NCI-H128 (cell line): ENCODE results near the gene IRF8.
"Not testable (repeated sequence)": the region's sequence is repeated elsewhere in the genome, so short reads cannot be mapped to it uniquely, and the experiment has no call there.

ENCODE experiments used
- DNase-seq: peaks from one replicate; lab custom pipeline; 2025; ENCODE audit not compliant: unreplicated experiment; lab: John Stamatoyannopoulos, UW

Gene IRF8, protein sequence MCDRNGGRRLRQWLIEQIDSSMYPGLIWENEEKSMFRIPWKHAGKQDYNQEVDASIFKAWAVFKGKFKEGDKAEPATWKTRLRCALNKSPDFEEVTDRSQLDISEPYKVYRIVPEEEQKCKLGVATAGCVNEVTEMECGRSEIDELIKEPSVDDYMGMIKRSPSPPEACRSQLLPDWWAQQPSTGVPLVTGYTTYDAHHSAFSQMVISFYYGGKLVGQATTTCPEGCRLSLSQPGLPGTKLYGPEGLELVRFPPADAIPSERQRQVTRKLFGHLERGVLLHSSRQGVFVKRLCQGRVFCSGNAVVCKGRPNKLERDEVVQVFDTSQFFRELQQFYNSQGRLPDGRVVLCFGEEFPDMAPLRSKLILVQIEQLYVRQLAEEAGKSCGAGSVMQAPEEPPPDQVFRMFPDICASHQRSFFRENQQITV

GRCh38 chr16:85898521-85899442 is at the start of gene IRF8:
TSS of gene IRF8 (plus strand) at chr16:85899162. CDS start at chr16:85903016, 3,854 bp downstream.
- DNase-seq = no peak

DNA sequence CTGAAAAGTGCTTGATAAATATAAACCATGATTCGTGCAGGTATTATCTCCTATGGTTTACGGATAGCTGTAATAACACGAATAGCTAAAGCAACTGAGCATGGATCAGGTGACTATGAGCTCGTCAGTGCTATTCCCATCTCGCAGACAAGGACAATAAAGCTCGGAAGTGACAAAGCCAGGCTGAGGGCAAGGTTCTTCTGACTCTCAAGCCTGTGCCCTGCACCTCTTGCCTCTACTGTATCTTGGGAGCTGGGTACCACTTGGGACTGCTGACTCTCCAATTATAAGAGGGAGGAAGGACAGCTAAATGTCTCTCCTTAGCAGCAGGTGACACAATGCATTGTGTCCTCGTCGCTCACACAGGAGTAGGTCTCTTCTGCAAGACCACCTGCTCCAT is 49.6 kb upstream of the IRF8 start:
- no peak for DNase-seq

DNA sequence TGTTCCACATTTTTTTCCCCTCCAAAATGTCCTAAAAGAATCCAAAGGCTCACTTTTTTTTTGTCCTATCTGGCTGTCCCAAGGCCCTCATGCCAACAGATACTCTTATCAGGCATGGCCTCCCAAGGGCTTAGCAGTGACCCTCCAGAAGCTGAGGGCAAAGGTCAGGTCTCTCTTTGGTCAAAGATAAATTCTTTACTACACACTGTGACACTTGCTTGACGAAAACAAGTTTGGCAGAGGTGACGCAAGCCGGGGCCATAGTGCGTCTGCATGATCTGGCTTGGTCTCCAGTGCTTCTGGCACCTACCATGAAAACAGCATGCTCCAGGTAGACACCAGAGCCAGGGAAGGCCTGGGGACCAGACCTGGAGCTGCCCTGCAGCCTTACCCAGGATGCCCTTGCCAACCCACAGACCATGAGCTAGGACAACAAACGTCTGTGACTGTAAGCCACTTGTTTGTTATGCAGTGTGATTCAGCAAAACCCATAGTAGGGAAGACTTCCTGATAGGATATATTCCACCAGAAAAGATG is 48.5 kb upstream of the IRF8 start:
- no peak for DNase-seq

DNA sequence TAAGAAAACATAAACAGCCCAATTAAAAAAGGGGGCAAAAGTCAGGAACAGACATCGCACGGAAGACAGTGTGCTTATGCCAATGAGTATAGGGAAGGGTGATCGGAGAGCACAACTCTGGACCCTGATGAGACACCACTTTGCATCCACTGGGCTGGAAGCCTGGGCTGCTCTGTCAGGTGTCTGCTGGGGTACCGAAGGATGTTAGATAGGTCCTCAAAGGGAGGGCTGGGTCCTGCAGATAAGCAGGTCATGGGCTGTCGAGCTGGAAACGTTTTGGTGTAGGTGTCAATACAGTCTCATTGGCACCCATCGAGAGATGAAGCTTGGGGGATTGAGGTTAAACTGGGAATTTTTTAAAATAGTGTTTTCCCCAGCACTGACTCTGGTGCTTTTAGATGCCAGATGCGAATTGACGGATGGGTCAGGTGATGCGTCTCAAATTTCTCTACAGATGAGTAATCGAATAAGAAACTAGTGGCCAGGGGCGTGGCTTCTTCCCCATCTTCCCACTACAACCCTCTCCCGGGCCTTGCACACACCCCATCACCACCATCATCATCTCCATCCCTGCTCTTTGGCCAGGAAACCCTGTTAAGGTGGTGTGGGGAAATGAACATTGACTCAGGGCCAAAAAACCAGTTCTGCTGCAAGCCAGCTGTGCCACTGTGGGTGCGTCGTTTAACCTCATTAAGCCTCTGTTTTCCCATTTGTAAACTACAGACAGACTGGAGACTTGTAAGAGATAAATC is 47.8 kb upstream of the IRF8 start:
- no peak for DNase-seq

DNA sequence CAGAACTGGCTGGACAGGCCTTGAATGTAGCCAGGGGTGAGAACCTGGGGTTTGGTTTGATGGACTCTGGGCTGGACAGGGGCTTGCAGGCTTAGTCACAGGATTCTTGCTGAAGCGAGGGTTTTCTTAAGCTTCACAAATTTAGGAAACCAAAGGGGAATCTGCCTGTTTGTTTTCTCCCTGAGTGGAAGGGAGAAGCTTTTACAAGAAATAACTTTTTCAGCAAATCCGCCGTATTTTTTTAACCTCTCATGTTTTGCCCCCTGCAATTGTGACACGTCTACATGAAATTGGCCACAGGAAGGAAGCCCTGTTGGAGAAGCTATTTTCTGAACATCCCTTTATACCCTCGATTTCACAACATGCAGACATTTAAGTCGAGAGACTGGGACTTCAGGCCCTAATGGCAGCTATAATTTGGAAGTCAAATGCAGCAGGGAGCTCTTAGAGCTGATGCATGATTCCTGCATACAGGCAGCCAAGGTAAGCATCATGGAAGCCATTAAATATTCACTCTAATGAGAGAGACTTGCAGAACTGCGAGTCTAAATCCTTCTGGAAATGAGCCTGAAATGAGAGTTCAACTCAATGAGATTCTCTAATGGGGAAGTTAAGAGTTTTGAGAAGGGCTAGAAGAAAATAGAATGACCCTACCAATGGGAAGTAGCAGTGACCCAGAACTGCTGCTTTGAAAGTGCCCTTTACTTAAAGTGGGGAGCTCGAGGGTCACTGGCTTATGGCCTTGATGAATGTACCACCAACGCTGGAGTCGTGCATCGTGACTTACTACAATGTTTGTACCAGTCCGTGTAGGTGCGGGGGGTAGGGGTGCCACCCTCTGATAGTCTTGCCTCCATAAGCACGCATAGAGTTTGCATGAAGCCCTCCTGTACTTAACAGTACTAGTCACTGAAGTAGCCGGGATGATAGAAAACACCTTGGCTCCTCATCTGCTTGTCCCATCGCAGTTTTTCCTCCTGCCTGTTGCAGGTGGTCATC is 45.1 kb upstream of the IRF8 start:
- DNase-seq = no peak

- no peak for DNase-seq
Measured at GRCh38 chr16:85854935-85855334, 44.0 kb upstream of the IRF8 start.

DNA sequence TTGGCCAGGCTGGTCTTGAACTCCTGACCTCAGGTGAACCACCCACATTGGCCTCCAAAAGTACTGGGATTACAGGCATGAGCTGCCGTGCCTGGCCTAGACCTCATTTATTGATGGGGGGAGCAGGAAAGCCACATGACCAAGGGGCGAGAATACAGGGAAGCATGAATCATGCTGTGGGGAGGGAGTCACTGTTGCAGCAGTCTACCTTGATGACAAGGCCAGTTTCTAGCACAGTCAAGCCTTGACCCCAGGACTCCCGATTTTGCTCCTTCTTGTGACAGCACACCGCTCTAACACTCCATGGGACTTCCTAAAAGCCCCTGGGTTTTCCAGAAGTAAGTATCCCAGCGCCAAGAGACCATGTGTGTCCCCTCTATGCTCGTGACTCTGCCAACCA is 42.9 kb upstream of the IRF8 start:
- DNase-seq = no peak

- no peak for DNase-seq
Measured at GRCh38 chr16:85856585-85856984, 42.4 kb upstream of the IRF8 start.

GRCh38 chr16:85857406-85857805 is 41.6 kb upstream of the IRF8 start:
- no peak for DNase-seq

- not testable (repeated sequence) for DNase-seq
Measured at GRCh38 chr16:85858571-85858970, 40.4 kb upstream of the IRF8 start.

DNA sequence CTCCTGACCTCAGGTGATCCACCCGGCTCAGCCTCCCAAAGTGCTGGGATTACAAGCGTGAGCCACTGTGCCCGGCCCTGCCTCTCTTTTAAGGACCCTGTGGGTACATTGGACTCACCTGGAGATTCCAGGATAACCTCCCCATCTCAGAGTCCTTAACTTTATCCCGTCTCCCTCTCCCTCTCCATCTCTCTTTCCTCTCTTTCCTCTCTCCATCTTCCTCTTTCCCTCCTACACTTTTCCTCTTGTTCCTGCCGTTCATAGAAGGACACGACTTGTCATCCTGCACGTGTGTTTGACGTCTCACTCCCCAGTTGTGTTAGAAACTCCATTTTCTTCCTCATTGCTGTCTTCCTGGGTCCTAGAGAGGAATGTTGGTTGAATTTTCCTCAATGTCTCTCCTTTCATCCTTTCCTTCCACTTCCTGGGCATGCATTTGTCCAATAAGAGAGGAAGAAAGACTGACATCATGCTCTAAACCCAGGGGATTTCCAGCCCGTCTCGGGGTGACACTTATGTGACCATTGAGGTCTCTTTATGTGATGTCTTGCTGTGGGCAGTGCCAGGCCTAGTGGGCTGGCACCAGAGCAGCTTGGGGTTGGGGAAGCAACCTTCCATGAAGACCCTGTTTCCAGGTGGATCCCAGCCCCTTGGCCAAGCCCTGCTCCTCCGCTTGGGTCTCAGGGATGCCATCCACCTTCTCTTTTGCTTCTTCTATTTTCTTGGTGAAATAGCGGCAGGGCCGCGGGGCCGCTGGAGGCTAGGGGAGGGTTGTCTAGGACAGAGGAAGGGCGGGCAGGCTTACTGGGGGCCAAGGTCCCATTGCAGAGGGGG is 39.8 kb upstream of the IRF8 start:
- DNase-seq = no peak

DNA sequence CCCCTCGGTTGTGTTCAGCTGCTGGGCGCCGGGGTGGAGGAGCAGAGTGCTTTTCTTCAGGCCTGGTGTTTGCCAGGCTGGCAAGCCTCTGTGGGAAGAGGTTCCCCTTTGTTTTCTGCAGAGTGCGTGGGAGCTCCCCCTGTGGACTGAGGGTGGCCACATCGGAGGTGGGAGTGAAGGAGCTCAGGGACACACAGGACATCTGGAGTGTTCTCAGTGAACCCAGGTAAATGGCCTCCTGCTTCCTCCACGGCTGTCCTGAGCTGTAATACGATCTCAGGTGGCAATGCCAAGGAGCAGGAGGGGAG is 39.2 kb upstream of the IRF8 start:
- no peak for DNase-seq

DNA sequence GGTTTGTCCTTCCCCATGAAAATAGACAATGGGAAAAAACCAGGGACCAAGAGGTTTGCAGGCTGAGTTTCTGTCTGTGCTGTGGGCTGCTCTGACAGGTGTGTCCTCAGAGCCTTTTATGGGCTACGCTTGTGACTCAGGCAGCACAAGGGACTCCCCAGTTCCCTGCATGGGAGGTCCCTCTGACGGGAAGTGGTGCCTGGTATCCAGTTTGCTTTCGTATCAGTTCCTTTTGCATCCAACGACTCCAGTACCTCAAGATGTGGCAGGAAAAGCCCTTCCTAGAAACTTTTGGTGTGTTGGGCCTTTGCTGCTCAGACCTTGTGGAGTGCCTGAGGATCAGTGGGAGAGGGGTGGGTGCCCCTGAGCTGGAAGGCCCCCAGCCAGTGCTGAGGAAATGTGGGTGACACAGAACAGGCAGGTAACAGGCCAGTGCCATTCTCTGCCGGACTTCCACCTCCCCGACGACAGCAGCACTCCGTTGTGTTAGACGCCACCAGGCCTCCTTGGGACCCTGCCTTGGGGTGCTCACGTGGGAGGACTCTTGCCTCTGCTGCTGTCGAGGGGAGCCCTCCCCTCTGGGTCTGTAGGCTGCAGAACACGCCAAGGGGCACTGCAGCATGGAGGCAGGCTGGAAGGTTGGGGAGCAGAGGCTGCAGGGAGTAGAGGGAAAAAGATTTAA is 38.4 kb upstream of the IRF8 start:
- DNase-seq = no peak

DNA sequence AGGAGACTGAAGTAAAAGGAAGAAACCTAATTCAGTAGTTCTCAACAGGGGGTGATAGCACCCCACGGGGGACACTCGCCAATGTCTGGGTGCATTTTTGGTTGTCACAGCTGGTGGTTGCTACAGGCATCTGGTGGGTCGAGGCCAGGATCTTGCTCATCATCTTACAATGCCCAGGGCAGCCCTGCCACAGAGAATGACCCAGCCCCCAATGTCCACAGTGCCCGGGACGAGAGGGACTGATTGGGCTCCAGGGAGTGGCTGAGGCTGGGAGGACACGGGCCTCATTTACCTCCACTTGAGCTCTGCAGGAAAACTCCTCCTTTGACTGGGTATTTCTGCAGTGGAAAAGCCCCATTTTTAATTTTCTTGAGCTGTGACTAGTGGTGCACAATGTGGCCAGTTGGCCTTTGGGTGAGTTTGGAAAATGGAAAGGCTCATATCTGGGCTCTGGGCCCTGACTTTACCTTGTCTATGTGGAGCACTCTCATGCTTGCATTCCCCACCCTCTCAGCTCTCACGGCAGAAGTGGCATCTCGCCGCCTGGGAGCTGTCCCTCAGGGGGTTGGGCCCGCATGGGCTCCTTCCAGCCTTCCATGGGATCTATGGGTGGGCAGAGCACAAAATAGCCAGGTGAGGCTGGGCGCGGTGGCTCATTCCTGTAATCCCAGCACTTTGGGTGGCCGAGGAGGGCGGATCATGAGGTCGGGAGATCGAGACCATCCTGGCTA is 37.7 kb upstream of the IRF8 start:
- DNase-seq = no peak

- no peak for DNase-seq
Measured at GRCh38 chr16:85862476-85863383, 36.2 kb upstream of the IRF8 start.

DNA sequence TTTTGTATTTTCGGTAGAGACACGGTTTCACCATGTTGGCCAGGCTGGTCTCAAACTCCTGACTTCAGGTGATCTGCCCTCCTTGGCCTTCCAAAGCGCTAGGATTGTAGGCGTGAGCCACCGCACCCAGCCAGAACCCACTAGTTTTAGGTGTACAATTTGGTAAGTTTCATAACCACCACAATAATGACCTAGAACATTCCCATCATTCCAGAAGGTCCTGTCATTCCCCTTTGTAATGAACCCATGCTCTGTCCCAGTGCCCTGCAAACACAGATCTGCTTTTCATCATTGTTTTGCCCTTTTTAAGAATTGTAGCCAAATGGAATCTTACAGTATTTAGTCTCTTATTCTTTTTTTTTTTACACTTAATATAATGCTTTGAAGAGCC is 35.6 kb upstream of the IRF8 start:
- no peak for DNase-seq

- DNase-seq = no peak
Measured at GRCh38 chr16:85864965-85865364, 34.0 kb upstream of the IRF8 start.
